Stimulated activated CD4-positive, alpha-beta T cell treated with anti-CD3 and anti-CD28 coated beads, TNF-alpha, amount 100 ng/mL, for 24 hours (primary cell): Measurements from ENCODE around the gene CHST1.

Experiments
- DNase-seq, 3 experiments: peaks; one replicate each; pipeline ENCODE4 v3.0.0-alpha.2; 2020; ENCODE audit warnings: low read depth in 3 of 3

Gene CHST1

DNA sequence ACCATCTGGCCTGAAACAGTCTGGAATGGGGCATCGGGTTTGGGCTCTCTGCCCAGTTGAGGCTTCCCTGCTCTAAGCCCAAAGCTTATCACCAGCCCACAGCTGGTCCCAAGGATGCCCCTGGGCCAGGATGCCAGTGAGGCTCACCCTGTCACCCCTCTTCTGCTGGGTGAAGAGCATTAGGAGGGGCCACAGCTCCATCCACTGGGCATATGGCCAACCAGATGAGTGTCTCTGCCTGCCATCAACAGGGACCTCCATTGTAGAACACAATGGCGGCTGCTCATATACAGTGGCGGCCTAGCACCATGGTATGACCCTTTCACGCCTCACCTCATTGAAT is 5.6 kb downstream of the CHST1 start:
- no peak for DNase-seq

DNA sequence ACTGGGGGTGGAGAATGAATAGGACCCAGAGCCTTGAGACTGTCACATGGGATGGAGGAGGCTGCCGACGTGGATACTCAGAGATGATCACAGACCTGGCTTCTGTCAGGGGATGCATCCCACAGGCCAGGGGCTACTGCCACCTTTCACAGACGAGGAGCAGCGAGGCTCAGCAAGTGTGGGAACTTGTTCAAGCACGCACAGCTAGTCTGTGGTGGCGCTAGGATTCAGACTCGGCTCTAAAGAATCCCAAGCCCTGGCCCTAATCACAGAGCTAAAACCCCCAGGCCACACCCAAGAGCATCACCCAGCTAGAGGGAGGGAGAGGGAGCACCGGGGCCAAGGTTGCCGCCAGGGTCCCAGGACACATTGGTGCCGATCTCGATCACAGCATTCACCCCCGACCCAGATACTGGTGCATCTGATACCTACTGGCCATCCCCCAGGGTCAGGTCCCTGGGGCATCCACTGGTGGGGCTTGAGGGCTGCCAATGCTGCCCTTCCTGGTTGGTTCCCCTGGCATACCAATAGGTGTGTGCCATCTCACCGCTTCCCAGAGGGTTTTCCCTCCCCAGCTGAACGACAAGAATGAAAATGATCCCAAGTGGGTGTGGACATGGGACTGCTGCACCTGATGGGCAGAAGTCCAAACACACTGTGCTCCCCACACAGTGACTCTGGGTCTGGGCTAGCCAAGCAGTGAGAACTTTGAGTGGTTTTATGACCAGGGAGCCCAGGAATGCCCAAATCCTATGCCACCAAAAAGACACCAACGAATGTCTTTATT is 6.2 kb downstream of the CHST1 start:
- DNase-seq = no peak

DNA sequence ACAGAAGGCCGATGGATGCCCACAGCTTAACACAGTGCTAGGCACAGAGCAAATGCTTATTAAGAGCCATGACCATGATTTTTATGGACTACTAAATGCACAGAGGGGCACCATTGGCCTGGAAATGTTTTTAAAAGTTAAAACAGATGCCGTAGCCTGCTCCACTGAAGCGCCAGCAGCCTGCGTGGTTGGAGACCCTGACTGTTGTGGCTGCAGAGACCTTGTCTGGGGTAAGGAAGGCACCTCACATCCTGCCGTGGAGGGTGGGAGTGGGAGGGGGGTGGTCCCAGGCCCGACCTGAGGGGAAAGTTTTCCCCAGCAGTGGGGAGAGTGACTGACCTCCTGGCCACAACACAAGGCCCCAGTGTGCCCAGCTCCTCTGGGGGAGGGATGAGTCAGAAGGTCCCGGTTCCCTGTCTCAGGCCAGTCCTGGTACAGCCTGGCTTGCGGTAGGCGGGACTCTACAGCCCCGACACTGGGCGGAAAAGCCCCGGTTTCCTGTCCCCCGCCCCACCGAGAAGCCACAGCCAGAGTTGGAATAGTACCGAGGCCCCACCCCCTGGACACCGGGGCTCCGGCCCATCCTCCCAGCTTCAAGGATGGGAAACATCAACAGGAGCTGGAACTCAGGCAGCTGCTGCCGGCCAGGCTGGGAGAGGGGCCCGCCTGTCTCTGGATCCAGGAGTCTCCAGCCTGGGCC is 7.0 kb downstream of the CHST1 start:
- no peak for DNase-seq

DNA sequence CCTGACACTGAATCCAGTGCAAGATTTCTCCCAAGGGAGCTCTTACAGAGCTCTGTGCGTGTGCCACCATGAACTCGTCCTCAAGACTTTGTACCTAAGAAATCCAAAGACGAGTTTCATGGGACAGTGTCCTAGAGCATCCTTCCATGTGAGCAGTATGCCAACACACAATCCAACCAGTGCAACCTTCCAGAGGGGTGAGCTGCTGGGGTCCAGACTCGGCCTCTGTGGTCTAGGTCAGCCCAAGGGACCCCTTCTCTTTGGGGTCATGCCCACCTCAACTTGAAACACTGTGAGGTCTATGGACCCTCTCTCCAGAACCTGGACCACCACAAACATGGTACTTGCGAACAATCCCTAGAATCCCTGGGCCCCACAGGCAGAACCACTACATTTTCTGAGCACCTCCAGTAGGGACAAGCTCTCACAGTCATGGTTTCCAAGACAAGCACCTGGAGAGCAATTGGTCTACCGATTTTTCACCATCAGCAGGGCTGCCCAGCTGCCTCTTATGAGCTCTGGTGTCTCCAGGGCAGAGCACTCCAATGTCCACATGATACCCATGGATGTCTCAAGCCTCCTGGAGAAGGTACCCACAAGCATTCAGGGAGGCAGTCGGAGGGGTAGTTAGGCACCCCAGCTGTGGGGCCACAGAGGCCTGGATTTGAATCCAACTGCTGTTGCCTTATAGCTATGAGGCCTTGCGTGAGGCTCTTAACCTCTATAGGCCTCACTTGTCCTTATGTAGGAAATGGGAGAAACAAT is 7.7 kb downstream of the CHST1 start:
- no peak for DNase-seq

DNA sequence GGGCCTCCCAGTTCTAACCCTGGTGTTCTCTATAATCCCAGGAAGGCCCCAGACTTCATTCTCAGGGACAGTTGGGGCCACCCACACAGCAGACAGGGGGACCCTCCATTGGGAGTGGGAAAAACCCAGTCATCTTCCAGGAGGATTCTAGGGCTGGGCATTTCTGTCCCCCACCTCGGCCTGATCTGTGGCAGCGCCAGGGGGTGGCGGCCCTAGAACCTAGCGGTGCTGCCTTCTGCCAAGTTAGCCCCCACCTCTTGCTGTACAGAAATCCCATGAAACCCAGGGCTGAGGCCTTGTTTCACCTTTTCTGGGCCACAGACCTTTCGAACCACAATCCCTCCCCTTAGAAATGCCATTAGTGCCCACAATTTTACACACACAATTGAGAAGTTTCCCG is 9.6 kb downstream of the CHST1 start:
- no peak for DNase-seq

DNA sequence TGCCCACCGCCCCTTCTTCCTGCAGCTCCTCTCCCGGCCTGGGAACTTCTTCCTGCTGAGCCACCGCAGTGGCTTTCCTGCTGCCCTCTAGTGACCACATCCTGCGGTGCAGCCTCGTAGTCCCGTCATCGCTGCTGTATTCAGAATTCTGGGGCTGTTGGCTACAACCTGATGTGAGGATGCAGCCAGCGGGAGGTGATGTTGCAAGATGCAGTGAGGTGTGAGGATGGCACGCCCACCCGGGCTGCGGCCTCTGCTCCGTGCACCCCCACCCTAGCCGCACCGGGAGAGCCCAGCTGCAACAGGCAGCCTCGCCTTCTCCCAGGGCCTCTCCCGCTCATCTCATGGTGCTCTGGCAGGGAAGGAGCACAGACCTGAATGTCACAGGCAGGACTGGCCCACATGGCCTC is 10.1 kb downstream of the CHST1 start:
- DNase-seq = peak; percentile 18 to 64 (median 27)

DNA sequence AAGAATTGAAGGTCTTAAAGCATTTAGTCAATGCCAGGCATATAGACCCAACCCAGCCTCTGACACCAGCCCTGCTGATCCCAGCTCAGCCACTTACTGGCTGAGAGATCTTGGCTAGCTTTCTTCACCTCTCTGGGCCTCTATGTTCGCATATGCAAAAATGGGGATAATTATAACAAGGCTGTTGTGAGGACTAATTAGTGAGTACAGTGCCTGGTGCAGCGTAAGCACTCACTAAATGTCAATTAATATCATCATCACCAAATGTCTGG is 10.5 kb downstream of the CHST1 start:
- no peak for DNase-seq

DNA sequence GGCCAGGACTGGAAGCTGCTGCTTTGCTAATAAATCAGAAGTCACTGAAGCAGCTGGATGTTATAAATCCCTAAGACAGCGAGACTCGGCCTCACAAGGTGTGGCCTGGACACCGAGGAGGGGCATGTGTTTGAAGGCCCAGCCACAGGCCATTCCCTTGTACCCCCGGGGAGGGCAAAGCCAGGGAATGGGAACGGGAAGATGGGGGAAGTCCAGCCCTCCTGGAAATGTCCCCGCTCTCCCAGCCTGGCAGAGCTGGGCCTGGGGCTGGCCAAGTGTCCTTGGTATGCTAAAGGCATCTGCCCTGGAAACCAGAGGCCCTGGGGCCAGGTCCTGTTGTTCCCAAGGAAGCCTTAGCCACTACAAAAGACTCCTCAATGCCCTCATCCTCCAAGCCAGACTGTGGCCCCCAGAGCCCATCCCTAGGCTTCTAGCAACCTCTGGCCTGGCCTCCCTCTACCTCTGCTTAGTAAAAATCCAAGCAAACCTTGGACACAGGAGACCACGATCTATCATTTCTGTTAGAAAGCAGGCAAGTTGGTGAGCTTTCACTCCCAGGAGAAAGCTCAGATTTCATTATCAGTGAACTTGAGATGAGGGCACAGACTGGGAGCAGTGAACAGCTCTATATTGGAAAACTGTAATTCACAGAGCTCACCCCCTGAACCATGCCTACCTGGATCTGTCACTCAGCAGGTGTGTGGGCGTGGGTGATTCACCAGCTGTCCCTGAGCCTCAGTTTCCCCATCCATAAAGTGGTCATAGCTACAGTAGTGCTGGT is 11.0 kb downstream of the CHST1 start:
- DNase-seq = no peak

DNA sequence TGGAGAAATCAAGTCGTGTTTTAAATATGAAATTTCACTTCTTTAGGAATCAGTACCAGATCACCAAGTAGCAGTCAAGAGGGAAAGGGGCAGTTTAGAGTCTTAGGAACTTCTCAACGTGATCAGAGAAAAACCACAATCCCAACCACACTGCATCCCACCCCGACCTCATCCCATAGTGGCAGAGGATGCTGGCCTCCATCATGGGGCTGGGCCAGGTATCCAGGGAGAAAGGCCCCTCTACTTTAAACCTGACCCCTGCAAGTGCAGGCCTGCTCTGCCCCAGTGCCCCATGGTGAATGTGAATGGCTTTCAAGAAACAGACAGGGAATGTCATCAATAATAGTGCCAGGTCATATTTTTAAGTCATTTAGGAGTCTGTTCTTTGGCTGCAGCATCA is 12.1 kb downstream of the CHST1 start:
- no peak for DNase-seq

DNA sequence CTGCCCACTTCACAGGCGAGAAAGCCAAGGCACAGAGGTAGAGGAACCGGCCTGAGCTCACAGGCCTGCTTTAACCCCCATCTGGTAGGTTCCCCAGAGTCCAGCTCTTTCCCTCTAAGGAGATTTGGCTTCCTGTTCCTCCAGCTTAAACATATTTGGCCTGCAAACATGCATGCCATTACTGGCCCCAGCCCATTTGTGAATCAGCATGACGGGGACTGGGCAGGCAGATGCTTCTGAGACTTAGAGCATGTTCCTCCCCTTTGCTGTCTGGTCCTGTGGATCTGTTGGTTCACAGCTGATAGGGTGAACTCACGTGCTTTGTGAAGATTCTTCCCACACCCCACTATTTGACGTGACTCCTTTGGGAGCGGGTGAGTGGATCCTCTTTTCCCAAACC is 12.6 kb downstream of the CHST1 start:
- DNase-seq = no peak

DNA sequence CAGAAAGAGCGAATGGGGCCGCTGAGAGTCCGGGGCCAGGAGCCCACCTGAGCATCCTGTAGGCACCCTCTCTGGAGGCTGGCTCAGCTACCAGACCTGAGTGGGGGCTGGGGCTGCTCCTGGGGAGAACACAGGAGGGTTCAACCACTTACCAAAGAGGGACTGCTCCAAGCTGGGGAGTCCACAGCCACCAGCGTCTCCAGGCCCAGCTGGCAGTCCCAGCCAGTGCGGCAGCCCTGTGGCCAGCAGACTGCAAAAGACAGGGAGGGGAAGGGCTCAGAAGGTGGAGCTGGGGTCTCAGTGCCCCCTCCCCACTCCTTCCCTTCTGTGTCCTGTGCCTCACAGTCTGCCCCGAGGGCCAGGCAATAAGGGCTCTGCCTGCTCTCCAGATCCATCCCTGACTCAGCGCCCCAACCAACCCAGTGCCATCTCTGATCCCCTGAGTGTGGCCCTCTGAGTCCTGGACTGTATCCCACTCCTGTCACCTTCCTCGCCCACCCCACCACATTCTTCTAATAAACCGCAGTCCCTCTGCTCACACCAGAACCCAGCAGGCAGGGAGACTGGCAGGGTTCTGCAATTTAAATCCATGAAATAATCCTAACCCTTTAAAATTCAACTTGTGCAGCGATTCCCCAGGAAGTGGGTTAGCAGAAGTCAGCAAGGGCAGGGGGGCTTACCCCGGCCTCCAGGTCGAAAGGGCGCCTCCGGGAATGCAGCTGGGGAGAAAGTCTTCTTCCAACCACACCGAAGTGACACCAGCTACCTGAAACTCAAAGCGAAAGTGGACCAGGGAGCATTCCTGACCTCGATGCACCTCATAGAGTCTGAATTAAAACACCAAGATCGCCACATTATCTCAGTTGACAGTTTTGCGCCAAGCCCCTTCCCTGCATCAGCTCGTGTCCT is 13.3 kb downstream of the CHST1 start:
- no peak for DNase-seq

DNA sequence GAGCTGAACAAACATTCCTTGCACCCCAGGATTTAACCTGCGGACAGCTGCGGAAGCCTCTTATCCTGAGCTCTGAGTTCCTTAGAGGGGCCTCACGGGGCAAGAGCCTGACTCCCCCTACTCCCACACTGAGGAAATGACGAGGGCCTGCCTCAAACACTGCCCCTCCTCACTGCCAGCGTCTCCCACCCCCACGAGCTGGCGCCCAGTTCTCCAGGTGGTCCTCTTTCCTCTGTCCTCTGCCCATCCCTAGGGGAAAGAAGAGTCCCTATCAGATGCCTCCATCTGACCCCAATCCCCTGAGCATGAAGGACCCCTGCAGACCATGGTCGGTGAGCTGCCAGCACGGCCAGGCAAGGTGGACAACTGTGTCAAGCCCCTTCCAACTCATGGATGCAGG is 14.3 kb downstream of the CHST1 start:
- DNase-seq = no peak

DNA sequence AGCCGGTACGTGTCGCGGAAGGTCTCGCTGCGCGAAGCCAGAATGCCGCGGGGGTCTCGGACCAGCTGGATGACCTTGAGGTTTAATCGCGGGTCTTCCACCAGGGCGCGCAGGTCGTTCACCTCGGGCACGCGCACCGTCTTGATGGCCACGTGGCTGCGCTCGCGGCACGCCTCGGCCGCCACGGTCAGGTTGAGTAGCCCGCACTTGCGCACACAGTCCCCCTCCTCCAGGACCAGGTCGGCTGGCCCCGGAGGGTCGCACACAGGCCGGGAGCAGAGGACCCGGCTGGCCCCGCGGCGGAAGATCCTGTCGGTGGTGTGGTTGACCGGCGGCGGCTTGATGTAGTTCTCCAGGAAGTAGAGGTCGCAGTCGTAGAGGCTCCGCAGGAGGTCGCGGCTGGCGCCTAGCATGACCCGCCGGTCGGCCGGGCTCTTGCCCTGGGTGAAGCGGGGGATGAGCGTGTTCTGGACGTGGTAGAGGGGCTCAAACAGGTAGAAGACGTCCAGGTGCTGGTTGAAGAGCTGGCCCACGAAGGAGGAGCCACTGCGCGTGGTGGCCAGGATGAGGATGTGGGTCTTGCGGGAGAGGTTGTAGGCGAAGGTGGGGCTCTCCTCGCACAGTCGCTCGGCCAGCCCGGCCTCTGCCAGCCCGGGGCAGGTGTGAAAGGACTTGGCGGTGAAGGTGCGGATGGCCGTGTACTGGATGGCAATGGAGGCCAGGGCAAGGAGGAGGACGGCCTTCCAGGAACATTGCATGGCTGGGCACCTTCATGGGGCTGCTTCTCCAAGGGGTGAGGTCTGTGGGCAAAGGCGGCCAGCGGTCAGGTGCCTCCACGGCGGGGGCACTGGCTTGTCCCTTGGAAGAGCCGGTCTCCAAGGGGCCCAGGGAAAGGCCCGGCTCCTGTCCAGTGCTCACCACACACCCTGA is 15.0 kb downstream of the CHST1 start:
- no peak for DNase-seq

DNA sequence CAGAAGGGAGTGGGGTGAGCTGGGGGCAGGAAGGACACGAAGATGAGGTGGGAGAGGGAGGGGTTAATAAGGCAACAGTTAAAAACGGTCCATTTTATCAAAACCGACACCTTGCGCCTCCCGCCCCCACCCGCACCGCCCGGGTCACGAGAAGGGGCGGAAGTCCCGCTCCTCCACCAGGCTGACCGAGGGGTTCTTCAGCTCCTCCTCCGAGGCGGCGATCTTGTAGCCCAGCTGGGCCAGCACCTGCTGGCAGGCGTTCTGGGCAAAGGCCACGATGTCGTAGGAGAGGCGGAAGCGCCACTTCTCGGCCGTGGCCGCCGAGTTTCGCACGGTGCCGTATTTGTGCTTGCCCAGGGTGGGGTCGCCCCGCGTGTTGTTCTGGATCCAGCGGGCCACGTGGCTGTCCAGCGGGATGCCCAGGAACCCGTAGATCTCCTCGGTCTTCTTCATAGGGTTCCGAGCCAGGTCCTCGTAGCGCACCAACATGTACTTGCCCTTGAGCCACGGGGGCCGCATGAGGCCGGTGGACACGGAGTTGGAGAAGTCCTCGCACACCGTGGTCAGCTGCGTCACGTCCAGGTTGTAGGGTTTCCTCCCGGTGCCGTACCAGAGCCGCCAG is 15.8 kb downstream of the CHST1 start:
- no peak for DNase-seq

DNA sequence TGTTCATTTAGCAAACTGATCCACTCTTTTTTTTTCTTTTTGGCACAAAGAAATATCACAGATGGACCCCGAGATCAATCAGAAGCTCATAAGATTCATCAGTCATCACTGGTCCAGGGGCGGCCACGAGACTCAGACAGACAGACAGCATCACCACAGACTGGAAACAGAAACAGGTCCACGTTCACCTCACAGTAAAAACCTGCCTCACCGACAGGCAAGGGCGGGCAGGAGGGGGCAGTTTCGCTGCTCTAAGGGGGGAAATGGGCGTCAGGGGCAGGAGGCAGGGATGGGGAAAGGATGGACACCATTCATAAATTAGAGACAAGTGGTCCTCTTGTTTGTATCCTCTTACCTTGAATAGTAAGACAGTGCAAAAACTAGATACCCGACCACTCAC is 16.5 kb downstream of the CHST1 start:
- DNase-seq = no peak

DNA sequence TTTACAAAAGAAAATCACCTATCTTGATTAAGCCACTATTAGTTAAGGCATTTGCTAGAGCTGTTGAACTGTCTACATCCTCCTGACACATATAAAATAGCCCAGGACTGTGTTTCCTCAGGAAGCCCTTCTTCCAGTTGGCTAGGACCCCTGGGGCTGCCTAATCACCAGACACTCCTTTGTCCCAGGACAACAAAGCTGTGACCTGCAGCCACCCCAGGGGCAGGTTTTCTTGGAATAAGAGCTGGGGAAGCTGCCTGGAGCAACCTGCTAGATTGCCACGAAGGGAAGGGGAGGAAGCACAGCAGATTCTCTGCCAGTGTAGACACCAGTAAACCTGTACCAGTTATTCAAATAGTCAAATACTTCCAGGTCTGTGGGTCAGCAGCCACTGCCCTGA is 17.6 kb downstream of the CHST1 start:
- no peak for DNase-seq

DNA sequence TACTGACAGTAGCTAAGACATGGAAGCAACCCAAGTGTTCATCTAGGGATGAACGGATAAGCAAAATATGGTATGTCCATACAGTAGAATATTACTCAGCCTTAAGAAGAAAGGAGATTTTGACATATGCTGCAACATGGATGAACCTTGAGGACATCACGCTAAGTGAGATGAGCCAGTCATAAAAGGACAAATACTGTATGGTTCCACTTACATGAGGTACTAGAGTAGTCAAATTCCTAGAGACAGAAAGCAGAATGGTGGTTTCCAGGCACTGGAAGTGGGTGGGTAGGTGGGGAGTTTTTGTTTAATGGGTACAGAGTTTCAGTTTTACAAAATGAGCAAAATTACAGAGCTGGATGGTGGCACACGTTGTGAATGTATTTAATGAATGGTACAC is 18.1 kb downstream of the CHST1 start:
- DNase-seq = no peak

DNA sequence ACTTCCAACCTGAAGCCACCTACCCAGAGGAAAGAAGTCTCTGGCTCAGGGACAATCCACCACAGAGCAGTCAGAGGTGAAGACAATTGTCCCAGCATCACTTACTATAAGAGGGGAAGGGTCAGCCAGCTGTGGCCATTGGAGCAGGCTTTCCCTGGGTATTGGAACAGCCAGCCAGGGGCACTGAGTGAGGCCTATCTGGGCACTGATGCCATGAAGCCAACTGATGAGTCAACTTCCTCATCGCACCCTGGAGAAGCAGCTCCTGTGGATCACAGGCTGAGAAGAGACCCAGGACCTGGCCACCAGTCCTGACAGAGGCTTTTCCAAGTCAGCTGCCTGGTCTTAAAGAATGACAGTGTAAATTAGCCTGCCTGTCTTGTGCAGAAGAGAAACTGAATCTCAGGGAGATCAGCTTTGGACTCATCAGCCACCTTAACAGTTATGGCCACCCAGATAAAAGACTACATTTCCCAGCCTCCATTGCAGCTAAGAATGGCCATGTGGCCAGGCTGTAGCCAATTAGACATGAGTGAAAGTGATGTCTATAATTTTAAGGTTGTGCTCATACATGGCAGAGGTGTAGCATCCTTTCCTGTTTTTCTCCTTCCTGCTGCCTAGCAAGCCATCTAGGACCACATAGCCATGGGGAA is 19.0 kb downstream of the CHST1 start:
- DNase-seq = no peak
